Stimulated activated naive CD8-positive, alpha-beta T cell treated with anti-CD3 and anti-CD28 coated beads, Interleukin-15, amount 100 ng/mL, for 72 hours (primary cell): Measurements from ENCODE around the gene PLGRKT.
"Not testable (repeated sequence)": the region's sequence is repeated elsewhere in the genome, so short reads cannot be mapped to it uniquely, and the experiment has no call there.

ENCODE experiments used
- ATAC-seq: fragments of 150-1000 bp; cut with Tn5 transposase; 2 replicates; pipeline ENCODE4 v1.10.0; 2021; ENCODE audit warnings: mild to moderate bottlenecking, moderate library complexity
- DNase-seq, 2 donors: peaks; one replicate each; pipeline ENCODE4 v3.0.0; 2021 to 2022
- H3K27ac Mint-ChIP-seq, 2 donors: one replicate each; pipeline ENCODE4 v1.8.0; 2022; ENCODE audit warnings: mild to moderate bottlenecking in 2 of 2, mixed read lengths in 2 of 2, moderate library complexity in 2 of 2
- H3K27me3 Mint-ChIP-seq: one replicate; pipeline ENCODE4 v1.8.0; 2022; ENCODE audit warnings: mixed read lengths
- H3K4me1 Mint-ChIP-seq: one replicate; pipeline ENCODE4 v1.8.0; 2022; ENCODE audit warnings: mild to moderate bottlenecking, mixed read lengths
- H3K4me3 Mint-ChIP-seq, 2 donors: one replicate each; pipeline ENCODE4 v1.8.0; 2022; ENCODE audit warnings: mild to moderate bottlenecking in 2 of 2, mixed read lengths in 2 of 2, moderate library complexity in 1 of 2
- H3K9me3 Mint-ChIP-seq, 2 donors: one replicate each; pipeline ENCODE4 v1.8.0; 2022; ENCODE audit warnings: mixed read lengths in 2 of 2

PLGRKT gene

GRCh38 chr9:5338992-5339981 lies 98.4 kb downstream of the PLGRKT start, which contains the start of gene RLN1:
Gene RLN1 (minus strand): TSS chr9:5339876. CDS start chr9:5339746, 130 bp downstream.
- not testable (repeated sequence) for H3K9me3 Mint-ChIP-seq, H3K27me3 Mint-ChIP-seq
- peak within 1 kb of the TSS; percentile 72 to 74 for H3K4me3 Mint-ChIP-seq
- ATAC-seq, result peak; percentile 99
- H3K4me1 Mint-ChIP-seq, result peaks cover 20% of the 10 kb centered on the region
- H3K27ac Mint-ChIP-seq, result peak within 1 kb of the TSS; percentile 76
- DNase-seq, result peak; percentile 35 to 43

- Mint-ChIP-seq H3K9me3 (no peaks in the 10 kb centered on the region), H3K27ac (no peak overlapping the region), H3K27me3 (no peaks in the 10 kb centered on the region), H3K4me3 (peak overlapping the region; percentile 35 to 59), H3K4me1 (peaks cover 33% of the 10 kb centered on the region)
- peak; percentile 7 to 13 for DNase-seq
- ATAC-seq, result no peak
Observed at GRCh38 chr9:5336688-5337087, 101.0 kb downstream of the PLGRKT start.

DNA sequence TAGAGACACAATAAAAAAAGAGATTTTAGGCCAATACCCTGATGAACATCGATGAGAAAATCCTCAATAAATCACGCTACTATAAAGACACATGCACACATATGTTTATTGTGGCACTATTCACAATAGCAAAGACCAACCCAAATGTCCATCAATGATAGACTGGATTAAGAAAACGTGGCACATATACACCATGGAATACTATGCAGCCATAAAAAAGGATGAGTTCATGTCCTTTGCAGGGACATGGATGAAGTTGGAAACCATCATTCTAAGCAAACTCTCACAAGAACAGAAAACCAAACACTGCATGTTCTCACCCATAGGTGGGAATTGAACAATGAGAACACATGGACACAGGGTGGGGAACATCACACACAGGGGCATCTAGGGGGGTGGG lies 106.4 kb downstream of the PLGRKT start:
- not testable (repeated sequence) for H3K9me3 Mint-ChIP-seq, ATAC-seq, H3K27me3 Mint-ChIP-seq, H3K4me3 Mint-ChIP-seq, H3K27ac Mint-ChIP-seq, DNase-seq
- H3K4me1 Mint-ChIP-seq, result peaks cover 30% of the 10 kb centered on the region

DNA sequence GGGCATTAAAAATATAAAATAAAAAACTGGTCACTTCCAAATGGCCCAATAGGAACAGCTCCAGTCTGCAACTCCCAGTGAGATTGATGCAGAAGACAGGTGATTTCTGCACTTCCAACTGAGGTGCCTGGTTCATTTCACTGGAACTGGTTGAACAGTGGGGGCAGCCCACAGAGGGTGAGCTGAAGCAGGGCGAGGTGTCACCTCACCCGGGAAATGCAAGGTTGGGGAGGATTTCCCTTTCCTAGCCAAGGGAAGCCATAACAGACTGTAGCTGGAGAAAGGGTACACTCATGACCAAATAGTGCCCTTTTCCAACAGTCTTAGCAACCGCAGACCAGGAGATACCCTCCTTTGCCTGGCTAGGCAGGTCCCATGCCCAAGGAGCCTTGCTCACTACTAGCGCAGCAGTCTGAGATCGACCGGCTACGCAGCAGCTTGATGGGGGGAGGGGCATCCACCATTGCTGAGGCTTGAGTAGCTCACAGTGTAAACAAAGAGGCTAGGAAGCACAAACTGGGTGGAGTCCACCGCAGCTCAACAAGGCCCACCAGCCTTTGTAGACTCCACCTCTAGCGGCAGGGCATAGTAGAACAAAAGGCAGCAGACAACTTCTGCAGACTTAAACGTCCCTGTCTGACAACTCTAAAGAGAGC lies 110.7 kb downstream of the PLGRKT start:
- Mint-ChIP-seq H3K27me3 (no peaks in the 10 kb centered on the region), H3K4me3 (peak overlapping the region in 1 of 2 donors; percentile 37), H3K4me1 (peaks cover 24% of the 10 kb centered on the region), H3K9me3 (no peaks in the 10 kb centered on the region), H3K27ac (no peak overlapping the region)
- peak; percentile 65 for ATAC-seq
- peak; percentile 8 to 32 for DNase-seq

DNA sequence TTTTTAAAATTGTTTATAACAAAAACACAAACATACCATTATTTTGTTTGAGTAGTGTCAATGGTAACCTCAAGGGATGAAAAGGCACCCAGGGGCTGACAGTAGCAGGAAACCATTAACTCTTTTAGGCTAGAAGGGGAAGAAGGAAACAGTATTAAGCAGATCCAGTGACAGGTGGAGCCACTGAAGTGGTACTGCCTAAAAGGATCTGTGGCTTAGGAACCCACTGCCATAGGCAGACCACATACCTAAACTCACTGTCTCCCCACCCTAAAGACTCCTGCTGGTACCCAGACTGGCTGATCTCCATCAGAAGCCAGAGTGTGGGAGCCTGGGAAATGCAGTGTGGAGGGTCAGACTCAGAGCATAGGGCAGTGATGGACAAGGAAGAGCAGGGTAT lies 111.5 kb downstream of the PLGRKT start:
- DNase-seq (no peak), ATAC-seq (no peak)
- Mint-ChIP-seq H3K9me3 (no peaks in the 10 kb centered on the region), H3K4me1 (peaks cover 24% of the 10 kb centered on the region), H3K27me3 (no peaks in the 10 kb centered on the region), H3K4me3 (peak overlapping the region in 1 of 2 donors; percentile 54), H3K27ac (no peak overlapping the region)

GRCh38 chr9:5321601-5322000 lies 116.1 kb downstream of the PLGRKT start:
- not testable (repeated sequence) for H3K27me3 Mint-ChIP-seq, ATAC-seq, H3K4me3 Mint-ChIP-seq, DNase-seq, H3K9me3 Mint-ChIP-seq
- peaks cover 11% of the 10 kb centered on the region for H3K4me1 Mint-ChIP-seq
- peak overlapping the region in 1 of 2 donors; percentile 34 for H3K27ac Mint-ChIP-seq

- H3K4me3 Mint-ChIP-seq, result no peak overlapping the region
- H3K4me1 Mint-ChIP-seq, result peaks cover 6% of the 10 kb centered on the region
- no peak for DNase-seq
- H3K9me3 Mint-ChIP-seq, result peaks cover 0 to 9% of the 10 kb centered on the region in 2 donors
- no peak overlapping the region for H3K27ac Mint-ChIP-seq
- no peaks in the 10 kb centered on the region for H3K27me3 Mint-ChIP-seq
- ATAC-seq, result no peak
Observed at GRCh38 chr9:5321058-5321457, 116.7 kb downstream of the PLGRKT start.

DNA sequence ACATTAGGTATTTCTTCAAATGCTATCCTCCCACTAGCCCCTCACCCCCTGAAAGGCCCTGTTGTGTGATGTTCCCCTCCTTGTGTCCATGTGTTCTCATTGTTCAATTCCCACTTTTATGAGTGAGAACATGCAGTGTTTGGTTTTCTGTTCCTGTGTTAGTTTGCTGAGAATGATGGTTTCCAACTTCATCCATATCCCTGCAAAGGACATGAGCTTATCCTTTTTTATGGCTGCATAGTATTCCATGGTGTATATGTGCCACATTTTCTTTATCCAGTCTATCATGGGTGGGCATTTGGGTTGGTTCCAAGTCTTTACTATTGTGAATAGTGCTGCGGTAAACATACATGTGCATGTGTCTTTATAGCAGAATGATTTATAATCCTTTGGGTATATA lies 121.3 kb downstream of the PLGRKT start:
- H3K27me3 Mint-ChIP-seq, DNase-seq, H3K4me3 Mint-ChIP-seq, H3K4me1 Mint-ChIP-seq, ATAC-seq, H3K27ac Mint-ChIP-seq: not testable (repeated sequence)
- H3K9me3 Mint-ChIP-seq, result peaks cover 11 to 25% of the 10 kb centered on the region in 2 donors

DNA sequence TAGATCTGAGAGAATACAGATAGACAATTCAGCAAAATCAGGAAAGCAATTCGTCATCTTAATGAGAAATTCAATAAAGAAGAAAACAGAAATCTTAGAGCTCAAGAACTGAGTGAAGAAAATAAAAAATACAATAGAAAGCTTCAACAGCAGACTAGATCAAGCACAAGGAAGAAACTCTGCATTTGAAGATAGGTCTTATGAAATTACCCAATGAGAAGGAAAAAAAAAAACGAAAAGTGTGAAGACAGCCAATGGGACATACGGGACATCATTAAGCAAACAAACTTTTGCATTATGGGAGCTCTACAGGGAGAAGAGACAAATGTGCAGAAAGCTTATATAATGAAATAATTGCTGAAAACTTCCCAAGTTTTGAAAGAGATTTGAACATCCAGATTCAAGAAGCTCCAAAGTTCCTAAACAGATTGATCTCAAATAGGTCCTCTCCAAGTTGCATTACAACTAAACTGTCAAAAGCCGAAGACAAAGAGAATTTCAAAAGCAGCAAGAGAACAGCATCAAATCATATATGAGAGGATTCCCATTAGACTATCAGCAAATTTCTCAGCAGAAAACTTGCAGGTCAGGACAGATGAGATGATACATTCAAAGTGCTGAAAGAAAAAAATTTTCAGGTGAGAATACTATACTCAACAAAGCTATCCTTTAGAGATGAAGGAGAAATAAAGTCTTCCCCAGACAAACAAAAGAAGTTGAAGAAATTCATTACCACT lies 122.4 kb downstream of the PLGRKT start:
- Mint-ChIP-seq H3K27ac (no peak overlapping the region), H3K4me3 (no peak overlapping the region), H3K27me3 (no peaks in the 10 kb centered on the region), H3K4me1 (no peaks in the 10 kb centered on the region), H3K9me3 (peaks cover 11 to 25% of the 10 kb centered on the region in 2 donors)
- no peak for DNase-seq
- ATAC-seq, result no peak

DNA sequence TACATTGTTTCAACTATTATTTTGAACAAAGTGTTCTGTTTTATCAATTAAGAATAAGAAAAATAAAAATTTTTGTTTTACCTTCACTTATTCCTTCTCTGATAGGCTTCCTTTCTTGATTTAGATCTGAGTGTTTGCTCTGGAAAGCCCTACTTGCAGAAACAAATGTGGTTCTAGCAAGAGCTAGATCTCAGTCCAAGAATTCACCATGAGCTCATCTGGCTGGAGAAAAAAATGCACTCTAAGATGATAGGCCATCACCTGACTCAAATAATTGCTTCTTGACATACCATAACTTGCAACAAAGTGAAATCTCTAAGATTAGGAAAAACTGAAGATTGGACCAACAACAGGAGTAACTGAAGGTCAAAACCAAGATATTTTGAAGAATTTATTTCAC lies 126.9 kb downstream of the PLGRKT start:
- Mint-ChIP-seq H3K4me3 (no peak overlapping the region), H3K9me3 (peaks cover 11 to 14% of the 10 kb centered on the region in 2 donors), H3K27ac (no peak overlapping the region), H3K4me1 (peaks cover 9% of the 10 kb centered on the region), H3K27me3 (no peaks in the 10 kb centered on the region)
- DNase-seq, result no peak
- ATAC-seq, result no peak
